Liver (tissue), 9 donors: ENCODE measurements around the gene PTPRH. TPM values are rescaled to one million over a fixed set of nuclear protein-coding genes. Genes with fewer than 3 reads are reported as not detected.

ENCODE experiments used
- DNase-seq: peaks from one replicate; pipeline ENCODE4 v3.0.0-alpha.2; 2017; ENCODE audit warnings: low spot score
- H3K27ac ChIP-seq, 2 donors: one replicate each; pipeline ENCODE4 v1.7.0; 2013; ENCODE audit warnings: inconsistent platforms in 2 of 2, low read length in 2 of 2, control low read depth in 1 of 2, low read depth in 1 of 2, mild to moderate bottlenecking in 1 of 2
- H3K27me3 ChIP-seq, 4 donors: one replicate each; pipeline versions ENCODE4 v1.6.1 to v1.7.0; 2013; ENCODE audit warnings: low read length in 3 of 4, inconsistent platforms in 1 of 4, mild to moderate bottlenecking in 1 of 4, moderate library complexity in 1 of 4; ENCODE audit not compliant: control insufficient read depth in 4 of 4, insufficient read depth in 4 of 4
- H3K36me3 ChIP-seq, 4 donors: one replicate each; pipeline versions ENCODE4 v1.6.1 to v1.7.0; 2013; ENCODE audit warnings: low read length in 3 of 4, mild to moderate bottlenecking in 3 of 4, low read depth in 1 of 4, moderate library complexity in 1 of 4; ENCODE audit not compliant: control insufficient read depth in 4 of 4, insufficient read depth in 3 of 4
- H3K4me1 ChIP-seq, 4 donors: one replicate each; pipeline versions ENCODE4 v1.6.1 to v1.7.0; 2013; ENCODE audit warnings: low read length in 3 of 4, mild to moderate bottlenecking in 3 of 4, moderate library complexity in 1 of 4; ENCODE audit not compliant: control insufficient read depth in 4 of 4, insufficient read depth in 4 of 4
- H3K4me3 ChIP-seq, 3 donors: one replicate each; pipeline versions ENCODE4 v1.6.1 to v1.7.0; 2013; ENCODE audit warnings: low read length in 3 of 3, control low read depth in 1 of 3, low read depth in 1 of 3, mild to moderate bottlenecking in 1 of 3
- H3K9ac ChIP-seq, 2 donors: one replicate each; pipeline ENCODE4 v1.7.0; 2013; ENCODE audit warnings: low read length in 2 of 2, mild to moderate bottlenecking in 2 of 2, moderate library complexity in 2 of 2, control low read depth in 1 of 2, low read depth in 1 of 2
- H3K9me3 ChIP-seq, 4 donors: one replicate each; pipeline versions ENCODE4 v1.6.1 to v1.7.0; 2013; ENCODE audit warnings: low read length in 3 of 4; ENCODE audit not compliant: control insufficient read depth in 4 of 4
- EGR1 ChIP-seq, 2 donors: IDR thresholded peaks; 2 replicates each; pipeline ENCODE4 v1.6.1; 2016 to 2018; ENCODE audit warnings: antibody characterized with exemption in 2 of 2, low read depth in 2 of 2
- GABPA ChIP-seq, 2 donors: IDR thresholded peaks in 1 of 2; conservative IDR thresholded peaks in 1 of 2; 2 replicates each; pipeline ENCODE4 v1.6.1; 2016; ENCODE audit warnings: antibody characterized with exemption in 2 of 2, mild to moderate bottlenecking in 1 of 2, moderate library complexity in 1 of 2
- HNF4A ChIP-seq, 2 donors: conservative IDR thresholded peaks; 2 replicates each; pipeline ENCODE4 v1.6.1; 2016; ENCODE audit warnings: antibody characterized with exemption in 2 of 2, mild to moderate bottlenecking in 2 of 2
- HNF4G ChIP-seq: IDR thresholded peaks from 2 replicates; pipeline ENCODE4 v1.6.1; 2016; ENCODE audit warnings: antibody characterized with exemption
- JUND ChIP-seq, 2 donors: IDR thresholded peaks; 2 replicates each; pipeline ENCODE4 v1.6.1; 2016; ENCODE audit warnings: antibody characterized with exemption in 2 of 2
- NR2F2 ChIP-seq: IDR thresholded peaks from 2 replicates; pipeline ENCODE4 v1.6.1; 2016; ENCODE audit warnings: antibody characterized with exemption
- RAD21 ChIP-seq, 2 donors: IDR thresholded peaks; 2 replicates each; pipeline ENCODE4 v1.6.1; 2016; ENCODE audit warnings: antibody characterized with exemption in 2 of 2, mild to moderate bottlenecking in 2 of 2
- SP1 ChIP-seq: IDR thresholded peaks from 2 replicates; pipeline ENCODE4 v1.6.1; 2018; ENCODE audit warnings: antibody characterized with exemption, mild to moderate bottlenecking
- TAF1 ChIP-seq: conservative IDR thresholded peaks from 2 replicates; pipeline ENCODE4 v1.6.1; 2016; ENCODE audit warnings: antibody characterized with exemption, mild to moderate bottlenecking
- YY1 ChIP-seq: IDR thresholded peaks from 2 replicates; pipeline ENCODE4 v1.6.1; 2016; ENCODE audit warnings: antibody characterized with exemption, mild to moderate bottlenecking
- WGBS: extraction: QIAGEN DNeasy Blood & Tissue Kit; methylation state at CpG from one replicate; pipeline ENCODE4 v1.1.7; 2013; 5-methylcytosine and 5-hydroxymethylcytosine counted together
- polyA plus RNA-seq, 2 donors: library from polyadenylated mRNA; stranded (reverse) in 1 of 2; unstranded in 1 of 2; fragments of 200-250 nt in 1 of 2; fragments of >200 nt in 1 of 2; fragmentation: Nextera tagmentation in 1 of 2; extraction: Ambion mirVana in 1 of 2; gene quantifications; one replicate each; pipeline versions ENCODE4 v1.2.1 to v1.2.3, GENCODE V29; 2013 to 2015
- total RNA-seq, 2 donors: library from RNA; depleted of rRNA; stranded (reverse); fragments of >200 nt; gene quantifications; one replicate each; pipeline ENCODE4 v1.2.3, GENCODE V29; 2014
- TF ChIP-seq, protein P1 (sequence below): fragments of 150-350 bp; IDR thresholded peaks from 2 replicates; pipeline ENCODE4 v1.5.1; 2017; ENCODE audit warnings: improper control_type of control experiment, low read depth, low read length; ENCODE audit not compliant: missing input control
- TF ChIP-seq, protein P2 (sequence below): IDR thresholded peaks from 2 replicates; pipeline ENCODE4 v1.6.1; 2016; ENCODE audit warnings: antibody characterized with exemption
- TF ChIP-seq, protein P3 (sequence below): IDR thresholded peaks from 2 replicates; pipeline ENCODE4 v1.6.1; 2016; ENCODE audit warnings: antibody characterized with exemption
- TF ChIP-seq, protein P4 (sequence below): IDR thresholded peaks from 2 replicates; pipeline ENCODE4 v1.6.1; 2016; ENCODE audit warnings: antibody characterized with exemption, mild to moderate bottlenecking
- donor health status: healthy.
- donor health status: healthy.
- donor health status: healthy.
- donor health status: healthy.
- donor health status: healthy.

PTPRH gene
- total and polyA plus RNA-seq, 4 donors, result 3.1 to 20.4 (median 11.4) TPM

DNA sequence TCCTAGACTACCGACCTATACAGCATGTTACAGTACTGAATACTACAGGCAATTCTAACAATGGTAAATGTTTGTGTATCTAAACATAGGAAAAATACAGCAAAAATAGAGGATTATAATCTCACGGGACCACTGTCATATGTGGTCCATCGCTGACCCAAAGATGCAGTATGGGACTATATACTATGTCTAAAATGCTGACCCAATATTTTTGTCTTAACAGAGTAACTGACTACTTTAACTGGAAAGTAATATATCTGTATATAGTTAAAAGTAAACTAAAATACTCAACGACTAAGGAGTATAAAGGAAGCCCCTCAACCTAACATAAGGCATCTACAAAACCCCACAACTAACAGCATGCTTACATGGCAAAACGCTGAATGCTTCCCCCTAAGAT, 23.7 kb upstream of the PTPRH start:
- DNase-seq, result no peak
- no peaks in the 10 kb centered on the region for H3K27me3 ChIP-seq
- no peak overlapping the region for H3K27ac ChIP-seq
- TF ChIP-seq JUND (IDR thresholded peaks at IDR 0.05), result no peak
- TF ChIP-seq, protein P1, sequence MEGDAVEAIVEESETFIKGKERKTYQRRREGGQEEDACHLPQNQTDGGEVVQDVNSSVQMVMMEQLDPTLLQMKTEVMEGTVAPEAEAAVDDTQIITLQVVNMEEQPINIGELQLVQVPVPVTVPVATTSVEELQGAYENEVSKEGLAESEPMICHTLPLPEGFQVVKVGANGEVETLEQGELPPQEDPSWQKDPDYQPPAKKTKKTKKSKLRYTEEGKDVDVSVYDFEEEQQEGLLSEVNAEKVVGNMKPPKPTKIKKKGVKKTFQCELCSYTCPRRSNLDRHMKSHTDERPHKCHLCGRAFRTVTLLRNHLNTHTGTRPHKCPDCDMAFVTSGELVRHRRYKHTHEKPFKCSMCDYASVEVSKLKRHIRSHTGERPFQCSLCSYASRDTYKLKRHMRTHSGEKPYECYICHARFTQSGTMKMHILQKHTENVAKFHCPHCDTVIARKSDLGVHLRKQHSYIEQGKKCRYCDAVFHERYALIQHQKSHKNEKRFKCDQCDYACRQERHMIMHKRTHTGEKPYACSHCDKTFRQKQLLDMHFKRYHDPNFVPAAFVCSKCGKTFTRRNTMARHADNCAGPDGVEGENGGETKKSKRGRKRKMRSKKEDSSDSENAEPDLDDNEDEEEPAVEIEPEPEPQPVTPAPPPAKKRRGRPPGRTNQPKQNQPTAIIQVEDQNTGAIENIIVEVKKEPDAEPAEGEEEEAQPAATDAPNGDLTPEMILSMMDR, result no peak
- TF ChIP-seq, protein P2, sequence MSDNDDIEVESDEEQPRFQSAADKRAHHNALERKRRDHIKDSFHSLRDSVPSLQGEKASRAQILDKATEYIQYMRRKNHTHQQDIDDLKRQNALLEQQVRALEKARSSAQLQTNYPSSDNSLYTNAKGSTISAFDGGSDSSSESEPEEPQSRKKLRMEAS, result no peak
- TF ChIP-seq HNF4G, result no peak
- TF ChIP-seq, protein P3, sequence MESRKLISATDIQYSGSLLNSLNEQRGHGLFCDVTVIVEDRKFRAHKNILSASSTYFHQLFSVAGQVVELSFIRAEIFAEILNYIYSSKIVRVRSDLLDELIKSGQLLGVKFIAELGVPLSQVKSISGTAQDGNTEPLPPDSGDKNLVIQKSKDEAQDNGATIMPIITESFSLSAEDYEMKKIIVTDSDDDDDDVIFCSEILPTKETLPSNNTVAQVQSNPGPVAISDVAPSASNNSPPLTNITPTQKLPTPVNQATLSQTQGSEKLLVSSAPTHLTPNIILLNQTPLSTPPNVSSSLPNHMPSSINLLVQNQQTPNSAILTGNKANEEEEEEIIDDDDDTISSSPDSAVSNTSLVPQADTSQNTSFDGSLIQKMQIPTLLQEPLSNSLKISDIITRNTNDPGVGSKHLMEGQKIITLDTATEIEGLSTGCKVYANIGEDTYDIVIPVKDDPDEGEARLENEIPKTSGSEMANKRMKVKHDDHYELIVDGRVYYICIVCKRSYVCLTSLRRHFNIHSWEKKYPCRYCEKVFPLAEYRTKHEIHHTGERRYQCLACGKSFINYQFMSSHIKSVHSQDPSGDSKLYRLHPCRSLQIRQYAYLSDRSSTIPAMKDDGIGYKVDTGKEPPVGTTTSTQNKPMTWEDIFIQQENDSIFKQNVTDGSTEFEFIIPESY, result no peak
- no peak for TF ChIP-seq GABPA (IDR thresholded peaks at IDR 0.05 in 1 of 2, conservative IDR thresholded peaks at IDR 0.05 in 1 of 2)
- no peak for TF ChIP-seq HNF4A (conservative IDR thresholded peaks at IDR 0.05)
- TF ChIP-seq NR2F2, result no peak
- TF ChIP-seq YY1, result no peak
- H3K9me3 ChIP-seq, result no peaks in the 10 kb centered on the region
- no peak overlapping the region for H3K9ac ChIP-seq
- H3K4me3 ChIP-seq, result no peak overlapping the region
- peaks cover 3 to 22% (median 18%) of the 10 kb centered on the region in 4 donors for H3K4me1 ChIP-seq
- 93% methylated on average over 5 of the region's 5 CpGs for WGBS
- peaks cover 16 to 63% (median 31%) of the 10 kb centered on the region in 4 donors for H3K36me3 ChIP-seq

DNA sequence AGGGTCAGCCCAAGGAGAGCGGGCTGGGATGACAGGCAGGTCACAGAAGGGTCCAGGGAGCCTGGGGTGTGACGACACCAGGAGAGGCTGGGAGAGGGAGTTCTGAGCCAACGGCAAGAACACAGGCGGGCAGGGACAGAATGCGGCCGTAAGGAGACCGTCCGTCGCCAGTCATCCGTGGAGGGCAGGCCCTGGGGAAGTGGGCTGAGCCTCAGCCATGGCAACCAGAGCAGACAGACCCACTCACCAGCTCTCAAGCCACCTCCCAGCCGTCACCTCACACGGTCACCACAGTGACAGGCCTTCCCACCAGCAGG, 22.9 kb upstream of the PTPRH start:
- no peak for DNase-seq
- no peak overlapping the region for H3K27ac ChIP-seq

More for the DNA sequence above, 22.9 kb upstream of the PTPRH start:
- peaks cover 5 to 29% (median 23%) of the 10 kb centered on the region in 4 donors for H3K4me1 ChIP-seq
- TF ChIP-seq YY1, result no peak
- TF ChIP-seq EGR1 (IDR thresholded peaks at IDR 0.05; ENCODE audit: low read depth in 2 of 2), result no peak
- TF ChIP-seq, protein P4, sequence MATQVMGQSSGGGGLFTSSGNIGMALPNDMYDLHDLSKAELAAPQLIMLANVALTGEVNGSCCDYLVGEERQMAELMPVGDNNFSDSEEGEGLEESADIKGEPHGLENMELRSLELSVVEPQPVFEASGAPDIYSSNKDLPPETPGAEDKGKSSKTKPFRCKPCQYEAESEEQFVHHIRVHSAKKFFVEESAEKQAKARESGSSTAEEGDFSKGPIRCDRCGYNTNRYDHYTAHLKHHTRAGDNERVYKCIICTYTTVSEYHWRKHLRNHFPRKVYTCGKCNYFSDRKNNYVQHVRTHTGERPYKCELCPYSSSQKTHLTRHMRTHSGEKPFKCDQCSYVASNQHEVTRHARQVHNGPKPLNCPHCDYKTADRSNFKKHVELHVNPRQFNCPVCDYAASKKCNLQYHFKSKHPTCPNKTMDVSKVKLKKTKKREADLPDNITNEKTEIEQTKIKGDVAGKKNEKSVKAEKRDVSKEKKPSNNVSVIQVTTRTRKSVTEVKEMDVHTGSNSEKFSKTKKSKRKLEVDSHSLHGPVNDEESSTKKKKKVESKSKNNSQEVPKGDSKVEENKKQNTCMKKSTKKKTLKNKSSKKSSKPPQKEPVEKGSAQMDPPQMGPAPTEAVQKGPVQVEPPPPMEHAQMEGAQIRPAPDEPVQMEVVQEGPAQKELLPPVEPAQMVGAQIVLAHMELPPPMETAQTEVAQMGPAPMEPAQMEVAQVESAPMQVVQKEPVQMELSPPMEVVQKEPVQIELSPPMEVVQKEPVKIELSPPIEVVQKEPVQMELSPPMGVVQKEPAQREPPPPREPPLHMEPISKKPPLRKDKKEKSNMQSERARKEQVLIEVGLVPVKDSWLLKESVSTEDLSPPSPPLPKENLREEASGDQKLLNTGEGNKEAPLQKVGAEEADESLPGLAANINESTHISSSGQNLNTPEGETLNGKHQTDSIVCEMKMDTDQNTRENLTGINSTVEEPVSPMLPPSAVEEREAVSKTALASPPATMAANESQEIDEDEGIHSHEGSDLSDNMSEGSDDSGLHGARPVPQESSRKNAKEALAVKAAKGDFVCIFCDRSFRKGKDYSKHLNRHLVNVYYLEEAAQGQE, result no peak
- TF ChIP-seq, protein P3, result no peak
- TF ChIP-seq TAF1, result no peak
- TF ChIP-seq HNF4G, result no peak
- TF ChIP-seq JUND (IDR thresholded peaks at IDR 0.05), result no peak
- TF ChIP-seq RAD21 (IDR thresholded peaks at IDR 0.05), result no peak
- TF ChIP-seq SP1, result no peak
- no peak overlapping the region for H3K9ac ChIP-seq
- no peaks in the 10 kb centered on the region for H3K9me3 ChIP-seq
- peaks cover 12 to 56% (median 27%) of the 10 kb centered on the region in 4 donors for H3K36me3 ChIP-seq
- no peak overlapping the region for H3K4me3 ChIP-seq
- WGBS, result 88% methylated on average over 12 of the region's 12 CpGs
- no peaks in the 10 kb centered on the region for H3K27me3 ChIP-seq
